ENCODE results near the gene RAB3GAP1. TPM values are rescaled to one million over a fixed set of nuclear protein-coding genes. Genes with fewer than 3 reads are reported as not detected.

The RAB3GAP1 gene
- total RNA-seq, 4 donors from 2014 or later: 46.0 to 54.8 (median 51.1) TPM

- TF ChIP-seq CTCF (IDR thresholded peaks at IDR 0.05; ENCODE audit: low read depth): no peak
Observed at GRCh38 chr2:135096665-135097446, 44.8 kb downstream of the RAB3GAP1 start.

- TF ChIP-seq CTCF (IDR thresholded peaks at IDR 0.05; ENCODE audit: low read depth): no peak
Observed at GRCh38 chr2:135097532-135098231, 45.6 kb downstream of the RAB3GAP1 start.

- TF ChIP-seq CTCF (IDR thresholded peaks at IDR 0.05; ENCODE audit: low read depth): no peak
Observed at GRCh38 chr2:135099802-135100483, 47.9 kb downstream of the RAB3GAP1 start.

GRCh38 chr2:135103843-135104242 lies 51.8 kb downstream of the RAB3GAP1 start:
- no peak for TF ChIP-seq CTCF (IDR thresholded peaks at IDR 0.05; ENCODE audit: low read depth)

GRCh38 chr2:135113322-135113721 lies 61.2 kb downstream of the RAB3GAP1 start:
- TF ChIP-seq CTCF (IDR thresholded peaks at IDR 0.05; ENCODE audit: low read depth): no peak

GRCh38 chr2:135119582-135119981 lies 67.5 kb downstream of the RAB3GAP1 start:
- no peak for TF ChIP-seq CTCF (IDR thresholded peaks at IDR 0.05; ENCODE audit: low read depth)

Data from subcutaneous adipose tissue (tissue), 4 donors.